Ectodermal cell (in vitro differentiated cells): ENCODE results near the gene EPN2.

ENCODE experiments used
- H3K27ac ChIP-seq: 2 replicates; pipeline ENCODE4 v1.7.0; 2013; ENCODE audit warnings: mild to moderate bottlenecking, low read depth, low read length; ENCODE audit not compliant: insufficient read depth, poor library complexity, severe bottlenecking
- H3K27me3 ChIP-seq: 2 replicates; pipeline ENCODE4 v1.7.0; 2013; ENCODE audit warnings: mild to moderate bottlenecking, low read length; ENCODE audit not compliant: insufficient read depth, control insufficient read depth, poor library complexity, severe bottlenecking
- H3K36me3 ChIP-seq: one replicate; pipeline ENCODE4 v1.7.0; 2013; ENCODE audit warnings: low read length; ENCODE audit not compliant: control insufficient read depth, insufficient read depth
- H3K4me1 ChIP-seq: one replicate; pipeline ENCODE4 v1.7.0; 2013; ENCODE audit warnings: low read length; ENCODE audit not compliant: control insufficient read depth, insufficient read depth
- H3K4me3 ChIP-seq: 2 replicates; pipeline ENCODE4 v1.7.0; 2013; ENCODE audit warnings: low read depth, low read length, control low read depth; ENCODE audit not compliant: insufficient read depth
- H3K9me3 ChIP-seq: 2 replicates; pipeline ENCODE4 v1.7.0; 2013; ENCODE audit warnings: mild to moderate bottlenecking, low read length, moderate library complexity; ENCODE audit not compliant: control insufficient read depth
- WGBS, 2 experiments: methylation state at CpG; one replicate each; pipeline ENCODE4 v1.1.7; 2013; ENCODE audit warnings: missing lambda C conversion rate in 2 of 2; 5-methylcytosine and 5-hydroxymethylcytosine counted together

EPN2 gene

GRCh38 chr17:19302791-19303331 is 65.7 kb downstream of the EPN2 start:
- Histone ChIP-seq H3K9me3 (no peaks in the 10 kb centered on the region), H3K27me3 (no peaks in the 10 kb centered on the region), H3K36me3 (no peaks in the 10 kb centered on the region), H3K27ac (no peak overlapping the region), H3K4me1 (peaks cover 19% of the 10 kb centered on the region), H3K4me3 (no peak overlapping the region)
- WGBS, 2 experiments, result 95 to 96% methylated on average over 9 of the region's 9 CpGs

- Histone ChIP-seq H3K27me3 (no peaks in the 10 kb centered on the region), H3K4me1 (peaks cover 18% of the 10 kb centered on the region), H3K27ac (no peak overlapping the region), H3K36me3 (no peaks in the 10 kb centered on the region), H3K9me3 (no peaks in the 10 kb centered on the region), H3K4me3 (no peak overlapping the region)
- 95 to 97% methylated on average over 9 of the region's 9 CpGs for WGBS, 2 experiments
These were observed 66.2 kb downstream of the EPN2 start for GRCh38 chr17:19303367-19303776.

- no peak overlapping the region for H3K27ac ChIP-seq
- no peaks in the 10 kb centered on the region for H3K36me3 ChIP-seq
- no peaks in the 10 kb centered on the region for H3K27me3 ChIP-seq
- H3K9me3 ChIP-seq, result no peaks in the 10 kb centered on the region
- H3K4me3 ChIP-seq, result no peak overlapping the region
- peaks cover 10% of the 10 kb centered on the region for H3K4me1 ChIP-seq
- WGBS, 2 experiments, result 94 to 95% methylated on average over 7 of the region's 7 CpGs
These were observed 67.0 kb downstream of the EPN2 start for GRCh38 chr17:19304209-19304608.

GRCh38 chr17:19304751-19305150 is 67.6 kb downstream of the EPN2 start:
- Histone ChIP-seq H3K9me3 (no peaks in the 10 kb centered on the region), H3K36me3 (no peaks in the 10 kb centered on the region), H3K27ac (no peak overlapping the region), H3K27me3 (no peaks in the 10 kb centered on the region), H3K4me1 (peaks cover 7% of the 10 kb centered on the region), H3K4me3 (no peak overlapping the region)
- 94 to 98% methylated on average over 5 of the region's 5 CpGs for WGBS, 2 experiments

- no peaks in the 10 kb centered on the region for H3K36me3 ChIP-seq
- no peak overlapping the region for H3K27ac ChIP-seq
- no peaks in the 10 kb centered on the region for H3K9me3 ChIP-seq
- no peak overlapping the region for H3K4me3 ChIP-seq
- 91 to 94% methylated on average over 5 of the region's 5 CpGs for WGBS, 2 experiments
- H3K4me1 ChIP-seq, result peaks cover 3% of the 10 kb centered on the region
- H3K27me3 ChIP-seq, result no peaks in the 10 kb centered on the region
These were observed 68.1 kb downstream of the EPN2 start for GRCh38 chr17:19305256-19305655.

GRCh38 chr17:19305761-19306159 is 68.6 kb downstream of the EPN2 start:
- H3K4me3 ChIP-seq, result no peak overlapping the region
- no peaks in the 10 kb centered on the region for H3K36me3 ChIP-seq
- no peaks in the 10 kb centered on the region for H3K27me3 ChIP-seq
- H3K4me1 ChIP-seq, result peaks cover 3% of the 10 kb centered on the region
- H3K27ac ChIP-seq, result no peak overlapping the region
- WGBS, 2 experiments, result 94 to 97% methylated on average over 5 of the region's 5 CpGs
- no peaks in the 10 kb centered on the region for H3K9me3 ChIP-seq

- Histone ChIP-seq H3K4me3 (no peak overlapping the region), H3K9me3 (no peaks in the 10 kb centered on the region), H3K27ac (no peak overlapping the region), H3K4me1 (peaks cover 3% of the 10 kb centered on the region), H3K36me3 (no peaks in the 10 kb centered on the region), H3K27me3 (no peaks in the 10 kb centered on the region)
- WGBS, 2 experiments, result 94 to 95% methylated on average over 10 of the region's 10 CpGs
These were observed 69.3 kb downstream of the EPN2 start for GRCh38 chr17:19306160-19307111.

- Histone ChIP-seq H3K4me1 (peaks cover 3% of the 10 kb centered on the region), H3K4me3 (no peak overlapping the region), H3K27me3 (no peaks in the 10 kb centered on the region), H3K27ac (no peak overlapping the region), H3K36me3 (peaks cover 7% of the 10 kb centered on the region), H3K9me3 (no peaks in the 10 kb centered on the region)
- 96% methylated on average over 10 of the region's 10 CpGs for WGBS, 2 experiments
These were observed 70.4 kb downstream of the EPN2 start for GRCh38 chr17:19307521-19307920.

GRCh38 chr17:19308398-19308797 is 71.2 kb downstream of the EPN2 start:
- WGBS, 2 experiments, result 94 to 96% methylated on average over 8 of the region's 8 CpGs
- no peak overlapping the region for H3K27ac ChIP-seq
- H3K9me3 ChIP-seq, result no peaks in the 10 kb centered on the region
- H3K4me1 ChIP-seq, result peaks cover 3% of the 10 kb centered on the region
- H3K27me3 ChIP-seq, result no peaks in the 10 kb centered on the region
- H3K36me3 ChIP-seq, result peaks cover 12% of the 10 kb centered on the region
- no peak overlapping the region for H3K4me3 ChIP-seq

- Histone ChIP-seq H3K9me3 (no peaks in the 10 kb centered on the region), H3K27ac (no peak overlapping the region), H3K4me1 (peaks cover 3% of the 10 kb centered on the region), H3K27me3 (no peaks in the 10 kb centered on the region), H3K36me3 (peaks cover 15% of the 10 kb centered on the region), H3K4me3 (no peak overlapping the region)
- WGBS, 2 experiments, result 88 to 91% methylated on average over 5 of the region's 5 CpGs
These were observed 72.5 kb downstream of the EPN2 start for GRCh38 chr17:19309701-19310100.
